Ishikawa (cell line): Measurements from ENCODE around the gene STARD7.

Source experiments
- CEBPB ChIP-seq: IDR thresholded peaks from 2 replicates; pipeline ENCODE4 v1.6.1; 2012
- CREB1 ChIP-seq: IDR thresholded peaks from 2 replicates; pipeline ENCODE4 v1.6.1; 2012; ENCODE audit warnings: low read depth
- EGR1 ChIP-seq: IDR thresholded peaks from 2 replicates; pipeline ENCODE4 v1.6.1; 2012
- EP300 ChIP-seq: IDR thresholded peaks from 2 replicates; pipeline ENCODE4 v1.6.1; 2012; ENCODE audit warnings: borderline replicate concordance
- FOXM1 ChIP-seq: IDR thresholded peaks from 2 replicates; pipeline ENCODE4 v1.6.1; 2012; ENCODE audit warnings: low read depth, borderline replicate concordance
- NFIC ChIP-seq: IDR thresholded peaks from 2 replicates; pipeline ENCODE4 v1.6.1; 2012
- RAD21 ChIP-seq: IDR thresholded peaks from 2 replicates; pipeline ENCODE4 v1.6.1; 2012; ENCODE audit warnings: low read depth
- TAF1 ChIP-seq: IDR thresholded peaks from 2 replicates; pipeline ENCODE4 v1.6.1; 2012; ENCODE audit warnings: low read depth, mild to moderate bottlenecking
- TCF12 ChIP-seq: IDR thresholded peaks from 2 replicates; pipeline ENCODE4 v1.6.1; 2012; ENCODE audit warnings: low read depth
- TEAD4 ChIP-seq: IDR thresholded peaks from 2 replicates; pipeline ENCODE4 v1.6.1; 2012
- YY1 ChIP-seq: IDR thresholded peaks from 2 replicates; pipeline ENCODE4 v1.6.1; 2012; ENCODE audit warnings: low read depth
- ZBTB7A ChIP-seq: IDR thresholded peaks from 2 replicates; pipeline ENCODE4 v1.6.1; 2012; ENCODE audit warnings: low read depth
- TF ChIP-seq, protein P1 (sequence below): IDR thresholded peaks from 2 replicates; pipeline ENCODE4 v1.6.1; 2012
- TF ChIP-seq, protein P2 (sequence below): IDR thresholded peaks from 2 replicates; pipeline ENCODE4 v1.6.1; 2012
- TF ChIP-seq, protein P3 (sequence below): IDR thresholded peaks from 2 replicates; pipeline ENCODE4 v1.6.1; 2012; ENCODE audit warnings: low read depth, mild to moderate bottlenecking

STARD7 gene

DNA sequence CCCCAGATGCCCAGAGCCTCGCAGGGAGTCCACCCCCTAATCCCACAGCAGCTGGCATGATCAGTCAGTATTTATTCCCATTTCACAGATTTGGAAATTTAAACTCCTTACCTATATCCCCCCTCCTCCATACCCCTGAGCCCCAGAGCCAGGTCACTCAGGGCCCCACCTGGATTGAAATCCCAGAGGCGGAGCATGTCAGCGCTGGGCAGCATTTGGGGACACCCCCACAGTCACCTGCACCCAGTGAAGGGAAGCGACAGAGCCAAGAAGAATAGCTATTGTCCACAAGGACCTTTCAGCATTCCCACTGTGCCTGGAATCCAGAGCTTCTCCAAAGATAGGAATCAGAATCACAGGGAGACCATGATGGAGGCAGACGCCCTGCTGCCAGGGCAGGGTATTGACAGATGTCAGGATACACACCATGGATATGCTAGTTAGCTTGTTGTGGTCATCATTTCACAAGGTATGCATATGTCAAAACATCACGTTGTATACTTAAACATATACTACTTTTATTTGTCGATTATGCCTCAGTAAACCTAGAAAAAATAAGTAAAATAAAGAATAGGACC is 69.4 kb downstream of the STARD7 start:
- no peak for TF ChIP-seq YY1
- TF ChIP-seq CEBPB, result no peak
- TF ChIP-seq TCF12, result no peak
- TF ChIP-seq EGR1, result no peak
- TF ChIP-seq FOXM1, result no peak
- TF ChIP-seq EP300, result no peak
- TF ChIP-seq NFIC, result no peak
- TF ChIP-seq ZBTB7A, result no peak
- TF ChIP-seq, protein P1, sequence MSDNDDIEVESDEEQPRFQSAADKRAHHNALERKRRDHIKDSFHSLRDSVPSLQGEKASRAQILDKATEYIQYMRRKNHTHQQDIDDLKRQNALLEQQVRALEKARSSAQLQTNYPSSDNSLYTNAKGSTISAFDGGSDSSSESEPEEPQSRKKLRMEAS, result no peak
- TF ChIP-seq, protein P2, sequence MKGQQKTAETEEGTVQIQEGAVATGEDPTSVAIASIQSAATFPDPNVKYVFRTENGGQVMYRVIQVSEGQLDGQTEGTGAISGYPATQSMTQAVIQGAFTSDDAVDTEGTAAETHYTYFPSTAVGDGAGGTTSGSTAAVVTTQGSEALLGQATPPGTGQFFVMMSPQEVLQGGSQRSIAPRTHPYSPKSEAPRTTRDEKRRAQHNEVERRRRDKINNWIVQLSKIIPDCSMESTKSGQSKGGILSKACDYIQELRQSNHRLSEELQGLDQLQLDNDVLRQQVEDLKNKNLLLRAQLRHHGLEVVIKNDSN, result no peak
- TF ChIP-seq TEAD4, result no peak
- TF ChIP-seq, protein P3, sequence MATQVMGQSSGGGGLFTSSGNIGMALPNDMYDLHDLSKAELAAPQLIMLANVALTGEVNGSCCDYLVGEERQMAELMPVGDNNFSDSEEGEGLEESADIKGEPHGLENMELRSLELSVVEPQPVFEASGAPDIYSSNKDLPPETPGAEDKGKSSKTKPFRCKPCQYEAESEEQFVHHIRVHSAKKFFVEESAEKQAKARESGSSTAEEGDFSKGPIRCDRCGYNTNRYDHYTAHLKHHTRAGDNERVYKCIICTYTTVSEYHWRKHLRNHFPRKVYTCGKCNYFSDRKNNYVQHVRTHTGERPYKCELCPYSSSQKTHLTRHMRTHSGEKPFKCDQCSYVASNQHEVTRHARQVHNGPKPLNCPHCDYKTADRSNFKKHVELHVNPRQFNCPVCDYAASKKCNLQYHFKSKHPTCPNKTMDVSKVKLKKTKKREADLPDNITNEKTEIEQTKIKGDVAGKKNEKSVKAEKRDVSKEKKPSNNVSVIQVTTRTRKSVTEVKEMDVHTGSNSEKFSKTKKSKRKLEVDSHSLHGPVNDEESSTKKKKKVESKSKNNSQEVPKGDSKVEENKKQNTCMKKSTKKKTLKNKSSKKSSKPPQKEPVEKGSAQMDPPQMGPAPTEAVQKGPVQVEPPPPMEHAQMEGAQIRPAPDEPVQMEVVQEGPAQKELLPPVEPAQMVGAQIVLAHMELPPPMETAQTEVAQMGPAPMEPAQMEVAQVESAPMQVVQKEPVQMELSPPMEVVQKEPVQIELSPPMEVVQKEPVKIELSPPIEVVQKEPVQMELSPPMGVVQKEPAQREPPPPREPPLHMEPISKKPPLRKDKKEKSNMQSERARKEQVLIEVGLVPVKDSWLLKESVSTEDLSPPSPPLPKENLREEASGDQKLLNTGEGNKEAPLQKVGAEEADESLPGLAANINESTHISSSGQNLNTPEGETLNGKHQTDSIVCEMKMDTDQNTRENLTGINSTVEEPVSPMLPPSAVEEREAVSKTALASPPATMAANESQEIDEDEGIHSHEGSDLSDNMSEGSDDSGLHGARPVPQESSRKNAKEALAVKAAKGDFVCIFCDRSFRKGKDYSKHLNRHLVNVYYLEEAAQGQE, result no peak
- TF ChIP-seq RAD21, result no peak
- TF ChIP-seq TAF1, result no peak
- no peak for TF ChIP-seq CREB1

DNA sequence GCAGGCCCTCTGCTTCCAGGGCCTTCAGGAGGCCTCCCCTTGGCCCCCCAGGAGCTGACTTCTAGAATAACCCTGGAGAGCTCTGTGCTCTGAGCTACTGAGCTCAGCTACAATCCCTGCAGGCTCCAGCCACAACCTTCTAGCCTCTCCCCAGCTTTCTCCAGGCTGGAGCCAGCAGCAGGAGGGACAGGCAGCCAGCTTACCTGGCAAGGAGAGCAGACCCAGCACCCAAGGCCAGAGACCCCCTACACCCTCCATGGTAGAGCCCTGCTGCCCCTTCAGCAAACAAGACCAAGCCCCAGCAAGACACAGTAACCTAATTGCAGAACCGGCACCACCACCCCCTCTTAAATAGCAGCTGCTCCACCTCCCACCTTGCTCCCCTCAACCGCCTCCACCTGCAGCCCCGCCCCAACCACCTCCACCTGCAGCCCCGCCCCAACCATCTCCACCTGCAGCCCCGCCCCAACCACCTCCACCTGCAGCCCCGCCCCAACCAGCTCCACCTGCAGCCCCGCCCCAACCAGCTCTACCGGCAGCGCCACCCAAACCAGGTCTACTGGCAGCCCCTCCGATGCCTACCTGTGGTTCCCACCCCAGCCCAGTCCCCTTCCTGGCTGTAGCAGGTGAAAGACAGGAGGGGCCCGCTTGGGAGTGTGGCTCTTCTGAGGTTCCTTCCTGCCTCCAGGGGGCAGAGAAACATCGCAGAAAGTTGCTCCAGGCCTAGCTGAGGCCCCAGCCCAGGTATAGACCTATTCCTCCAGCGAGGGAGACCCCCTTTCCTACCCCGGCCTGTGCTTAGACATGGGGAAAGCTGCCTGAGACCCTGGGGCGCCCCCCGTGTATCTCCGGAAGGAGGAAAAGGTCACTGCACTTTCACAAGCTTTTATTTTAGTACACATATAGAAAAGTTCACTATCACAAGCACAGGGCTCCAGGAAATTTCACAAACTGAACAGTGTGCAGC is 70.2 kb downstream of the STARD7 start, which contains the start of gene ASTL:
Gene ASTL (minus strand): TSS at position 324 of the 967 bp plus-strand sequence. CDS start 66 bp downstream, at position 258.
- TF ChIP-seq RAD21 (peak; percentile 64), ZBTB7A (no peak)

DNA sequence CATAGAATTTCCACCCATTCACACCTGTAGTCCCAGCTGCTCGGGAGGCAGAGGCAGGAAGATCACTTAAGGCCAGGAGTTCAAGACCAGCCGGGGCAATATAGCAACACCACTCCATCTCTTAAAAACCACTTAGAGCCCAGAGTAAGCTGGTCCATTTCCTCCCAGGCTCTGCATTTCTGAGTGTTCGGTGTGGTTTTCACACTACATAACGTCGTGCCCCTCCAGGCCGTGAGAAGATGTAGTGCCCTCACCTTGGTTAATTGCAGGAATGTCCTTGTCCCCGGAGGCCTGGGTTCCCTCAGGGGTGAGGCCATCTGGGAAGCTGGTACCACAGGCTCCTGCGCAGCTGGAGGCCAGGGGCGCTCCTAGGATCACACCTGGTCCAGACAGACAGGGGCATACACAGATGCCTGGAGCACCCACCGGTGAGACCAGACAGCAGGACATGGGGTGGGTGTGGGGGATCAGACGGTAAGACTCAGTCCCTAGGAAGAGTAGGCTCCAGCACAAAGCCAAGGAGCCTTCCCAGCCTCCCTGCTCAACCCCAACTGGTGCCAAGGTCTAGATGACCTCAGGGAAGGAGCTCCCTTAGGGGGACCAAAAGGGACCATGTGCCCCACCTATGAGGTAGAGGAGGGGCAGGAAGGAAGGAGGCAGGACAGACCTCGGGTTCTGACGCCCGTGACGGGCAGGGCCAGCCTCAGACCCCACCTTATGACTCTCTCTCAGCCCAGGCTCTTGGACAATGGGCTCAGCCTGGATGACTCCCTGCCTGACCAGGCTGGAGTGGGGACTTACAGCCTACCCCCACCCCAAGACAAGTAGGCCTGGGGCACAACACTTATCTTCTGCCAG is 71.1 kb downstream of the STARD7 start:
- TF ChIP-seq, protein P3, result no peak
- no peak for TF ChIP-seq TAF1
- TF ChIP-seq EP300, result no peak
- TF ChIP-seq, protein P2, result no peak
- TF ChIP-seq CREB1, result no peak
- TF ChIP-seq CEBPB, result no peak
- no peak for TF ChIP-seq YY1
- no peak for TF ChIP-seq EGR1
- TF ChIP-seq, protein P1, result no peak
- no peak for TF ChIP-seq NFIC
- no peak for TF ChIP-seq ZBTB7A
- TF ChIP-seq TCF12, result no peak
- TF ChIP-seq FOXM1, result no peak
- no peak for TF ChIP-seq TEAD4
- TF ChIP-seq RAD21, result no peak

DNA sequence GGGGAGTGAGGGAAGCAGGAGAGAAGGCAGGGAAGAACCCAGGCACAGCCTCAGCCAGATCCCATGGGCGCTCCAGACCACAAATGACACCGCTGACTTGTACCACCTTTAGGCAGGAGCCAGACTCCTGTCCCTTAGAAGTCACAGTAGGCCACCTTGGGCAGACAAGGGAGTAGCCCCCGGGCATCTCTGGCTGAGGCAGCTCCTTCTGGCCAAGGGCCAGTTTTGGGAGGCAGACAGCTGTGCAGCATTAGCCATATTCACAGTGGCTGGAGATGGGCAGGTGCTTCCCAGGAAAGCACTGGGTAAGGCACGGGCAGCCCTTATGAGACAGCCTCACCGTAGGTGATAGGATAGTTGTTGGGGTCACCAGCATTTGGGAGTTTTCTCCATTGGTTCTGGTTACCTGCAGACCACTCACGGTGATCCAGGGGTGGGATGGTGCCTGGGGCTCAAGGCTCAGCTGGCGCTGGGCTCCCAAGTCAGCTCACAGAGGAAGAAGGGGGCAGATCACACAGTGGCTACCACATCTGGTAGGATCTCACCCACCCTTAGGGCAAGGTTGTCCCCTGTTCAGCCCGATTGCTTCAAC is 72.4 kb downstream of the STARD7 start:
- TF ChIP-seq CREB1, result no peak

DNA sequence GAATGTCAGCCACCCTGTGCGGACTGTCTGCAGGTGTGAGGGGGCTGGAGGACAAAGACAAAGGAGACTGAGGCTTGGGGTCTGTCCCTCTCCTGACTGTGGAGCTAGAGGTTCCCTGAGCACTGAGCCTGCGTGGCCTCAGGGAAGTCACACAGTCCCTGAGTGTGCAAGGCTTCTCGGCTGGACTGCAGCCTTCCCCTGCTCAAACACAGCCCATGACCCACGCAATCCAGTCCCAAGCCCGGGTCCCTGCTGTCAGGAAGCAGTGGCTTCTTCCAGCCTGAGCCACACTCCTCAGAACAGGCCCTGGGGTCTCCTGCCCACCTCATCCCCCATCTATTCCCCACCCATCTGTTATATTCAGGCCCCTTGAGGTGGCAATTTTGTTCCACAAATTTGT is 73.0 kb downstream of the STARD7 start:
- no peak for TF ChIP-seq TCF12
- no peak for TF ChIP-seq FOXM1
- no peak for TF ChIP-seq CREB1
- no peak for TF ChIP-seq TAF1
- TF ChIP-seq CEBPB, result no peak
- TF ChIP-seq YY1, result no peak
- no peak for TF ChIP-seq ZBTB7A
- TF ChIP-seq, protein P2, result no peak
- no peak for TF ChIP-seq NFIC
- TF ChIP-seq, protein P3, result no peak
- no peak for TF ChIP-seq EP300
- TF ChIP-seq EGR1, result no peak
- TF ChIP-seq, protein P1, result no peak
- no peak for TF ChIP-seq TEAD4
